ENCODE results near the gene STPG3.

STPG3 gene

GRCh38 chr9:137265496-137266161 lies 14.5 kb downstream of the STPG3 start:
- no peak for DNase-seq (ENCODE audit: low read depth, low spot score)

DNA sequence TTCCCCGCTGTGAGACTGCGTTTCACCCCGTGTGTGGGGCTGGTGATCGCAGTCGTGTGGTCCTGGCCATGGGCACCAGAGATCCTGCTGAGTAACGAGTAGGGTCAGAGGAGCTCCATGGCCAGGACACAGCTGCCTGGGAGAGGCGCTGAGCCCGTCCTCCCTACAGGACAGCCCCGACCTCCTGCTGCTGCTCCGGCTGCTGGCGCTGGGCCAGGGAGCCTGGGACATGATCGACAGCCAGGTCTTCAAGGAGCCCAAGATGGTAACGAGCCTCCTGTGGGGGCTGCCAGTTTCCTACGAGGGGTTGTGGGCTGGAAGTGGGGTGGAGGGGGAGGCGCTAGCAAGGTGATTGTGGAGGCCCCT lies 15.1 kb downstream of the STPG3 start:
- no peak for DNase-seq (ENCODE audit: low read depth, low spot score)

DNA sequence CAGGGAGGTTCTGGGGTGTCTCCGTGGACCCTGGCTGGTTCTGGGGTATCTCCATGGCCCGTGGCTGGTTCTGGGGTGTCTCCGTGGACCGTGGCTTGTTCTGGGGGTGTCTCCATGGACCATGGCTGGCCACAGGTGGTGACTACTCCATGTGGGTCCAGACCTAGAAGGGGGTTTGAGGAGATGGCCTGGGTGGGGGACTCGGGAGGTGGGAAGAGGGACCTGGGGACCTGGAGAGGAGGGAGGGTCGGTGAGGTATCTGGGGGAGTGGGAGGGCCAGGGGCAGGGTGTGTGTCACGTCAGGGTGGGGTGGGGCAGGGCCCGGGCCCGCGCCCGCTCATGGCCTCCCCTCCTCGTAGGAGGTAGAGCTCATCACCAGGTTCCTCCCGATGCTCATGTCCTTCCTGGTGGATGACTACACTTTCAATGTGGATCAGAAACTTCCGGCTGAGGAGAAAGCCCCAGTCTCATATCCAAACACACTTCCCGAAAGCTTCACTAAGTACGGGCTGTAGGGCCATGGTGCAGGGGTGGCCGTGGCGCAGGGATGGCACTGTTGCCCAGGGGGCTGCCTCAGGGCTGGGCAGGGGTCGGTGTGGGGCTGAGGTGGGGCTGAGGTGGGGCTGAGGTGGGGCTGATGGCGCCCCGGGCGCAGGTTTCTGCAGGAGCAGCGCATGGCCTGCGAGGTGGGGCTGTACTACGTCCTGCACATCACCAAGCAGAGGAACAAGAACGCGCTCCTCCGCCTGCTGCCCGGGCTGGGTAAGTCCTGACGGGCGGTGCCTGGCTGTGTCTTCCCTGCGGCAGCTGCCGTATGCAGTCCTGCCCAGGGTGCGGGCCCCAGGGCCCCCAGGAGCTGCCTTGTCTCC lies 15.7 kb downstream of the STPG3 start:
- DNase-seq (ENCODE audit: low read depth, low spot score): no peak

DNA sequence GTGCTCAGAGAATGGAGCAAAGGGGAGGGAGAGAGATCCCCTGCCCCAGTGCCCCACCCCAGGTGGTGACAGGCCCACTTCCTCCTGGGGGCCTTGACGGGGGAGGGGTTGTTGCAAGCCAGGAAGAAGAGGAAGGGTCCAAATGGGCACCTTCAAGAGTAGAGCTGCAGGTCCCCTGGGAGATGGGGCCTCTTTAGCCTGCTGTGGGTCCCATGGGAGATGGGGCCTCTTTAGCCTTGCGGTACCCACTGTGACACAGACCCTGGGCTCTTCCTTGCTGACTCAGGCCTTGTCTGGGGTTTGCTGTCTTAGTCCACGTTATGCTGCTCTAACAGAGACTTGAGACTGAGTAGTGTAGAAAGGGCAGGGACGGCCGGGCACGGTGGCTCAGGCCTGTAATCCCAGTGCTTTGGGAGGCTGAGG lies 16.9 kb downstream of the STPG3 start:
- DNase-seq (ENCODE audit: low read depth, low spot score): no peak

DNA sequence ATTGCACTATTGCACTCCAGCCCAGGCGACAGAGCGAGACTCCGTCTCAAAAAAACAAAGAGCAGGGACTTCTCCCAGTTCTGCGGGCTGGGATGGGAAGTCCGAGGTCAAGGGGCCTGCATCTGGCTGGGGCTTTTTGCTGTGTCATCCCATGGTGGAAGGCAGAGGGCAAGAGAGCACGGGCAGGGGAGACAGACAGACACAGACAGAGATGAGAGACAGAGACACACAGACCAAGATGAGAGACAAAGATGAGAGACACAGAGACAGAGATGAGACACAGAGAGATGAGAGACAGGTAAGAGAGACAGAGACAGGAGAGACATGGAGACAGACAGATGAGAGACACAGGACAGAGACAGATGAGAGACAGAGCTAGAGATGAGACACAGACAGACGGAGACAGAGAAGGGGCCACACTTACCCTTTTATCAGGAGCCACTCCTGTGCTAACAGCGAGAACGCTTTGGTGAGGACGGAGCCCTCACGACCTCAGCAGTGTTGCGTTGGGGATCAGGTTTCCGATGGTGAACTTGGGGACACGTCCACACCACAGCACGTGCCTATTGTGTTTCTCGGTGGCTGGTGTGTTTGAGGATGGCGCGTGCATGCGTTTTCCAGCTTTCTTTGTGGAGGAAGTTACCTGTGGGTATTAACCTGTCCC lies 17.6 kb downstream of the STPG3 start:
- no peak for DNase-seq (ENCODE audit: low read depth, low spot score)

DNA sequence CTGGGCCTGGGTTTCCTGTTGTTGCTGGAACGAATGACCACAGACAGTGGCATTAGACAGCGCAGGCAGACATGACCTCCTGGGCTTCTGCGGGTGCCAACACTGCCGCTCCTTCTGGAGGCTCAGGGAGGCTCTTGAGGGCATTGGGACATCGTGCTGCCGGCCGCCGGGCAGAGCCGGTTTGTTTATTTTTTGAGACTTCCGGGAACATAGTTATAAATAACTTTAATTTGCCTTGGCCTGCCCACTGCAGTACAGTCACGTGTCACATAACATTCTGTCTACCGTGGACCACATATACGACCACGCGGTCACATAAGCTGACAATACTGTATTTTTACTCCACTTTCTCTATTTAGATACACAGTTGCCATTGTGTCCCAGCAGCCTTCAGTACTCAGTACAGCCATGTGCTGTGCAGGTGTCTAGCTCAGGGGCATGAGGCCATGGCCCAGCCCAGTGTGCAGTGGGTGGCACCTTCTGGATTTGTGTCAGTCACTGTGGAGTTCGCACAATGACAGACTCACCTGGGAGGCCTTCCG lies 18.2 kb downstream of the STPG3 start:
- DNase-seq (ENCODE audit: low read depth, low spot score): no peak

DNA sequence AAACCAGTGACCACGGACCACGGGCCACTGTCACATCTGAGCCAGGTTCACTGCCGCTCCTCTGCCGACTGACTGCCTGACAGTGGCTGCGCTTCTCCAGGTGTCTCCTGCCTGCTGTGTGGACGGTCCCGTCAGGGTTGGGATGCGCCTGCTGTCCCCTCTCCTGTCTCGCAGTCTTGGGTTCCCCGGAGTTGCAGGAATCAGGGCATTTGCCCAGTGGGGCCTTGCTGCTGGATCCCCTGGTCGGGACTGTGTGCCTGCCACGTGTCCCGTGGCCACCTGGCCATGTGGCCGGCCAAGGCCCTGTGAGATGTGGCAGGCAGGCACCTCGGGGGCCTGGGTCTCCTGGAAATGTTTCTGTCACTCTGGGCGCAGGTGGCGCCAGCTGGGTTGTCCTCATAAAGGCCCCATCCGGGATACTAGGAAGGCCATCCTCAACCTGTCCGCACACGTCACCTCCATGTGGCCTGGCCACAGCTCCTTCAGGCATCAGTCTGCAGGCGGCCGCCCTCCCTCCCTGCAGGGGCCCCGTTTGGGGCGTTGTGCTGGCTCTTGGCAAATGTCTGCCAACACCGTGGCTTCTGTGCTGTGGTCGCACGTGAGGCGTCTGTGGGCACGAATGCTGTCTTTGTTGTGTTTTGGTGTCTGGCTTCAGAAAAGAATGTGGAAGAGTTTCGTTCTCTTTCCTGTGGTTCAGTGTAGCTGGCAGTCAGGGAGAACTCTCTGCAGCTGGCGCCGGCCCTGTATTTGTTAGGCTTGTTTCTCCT lies 20.0 kb downstream of the STPG3 start:
- DNase-seq (ENCODE audit: low read depth, low spot score): peak; percentile 82

- DNase-seq (ENCODE audit: low read depth, low spot score): no peak
Observed at GRCh38 chr9:137271696-137272076, 20.6 kb downstream of the STPG3 start.

DNA sequence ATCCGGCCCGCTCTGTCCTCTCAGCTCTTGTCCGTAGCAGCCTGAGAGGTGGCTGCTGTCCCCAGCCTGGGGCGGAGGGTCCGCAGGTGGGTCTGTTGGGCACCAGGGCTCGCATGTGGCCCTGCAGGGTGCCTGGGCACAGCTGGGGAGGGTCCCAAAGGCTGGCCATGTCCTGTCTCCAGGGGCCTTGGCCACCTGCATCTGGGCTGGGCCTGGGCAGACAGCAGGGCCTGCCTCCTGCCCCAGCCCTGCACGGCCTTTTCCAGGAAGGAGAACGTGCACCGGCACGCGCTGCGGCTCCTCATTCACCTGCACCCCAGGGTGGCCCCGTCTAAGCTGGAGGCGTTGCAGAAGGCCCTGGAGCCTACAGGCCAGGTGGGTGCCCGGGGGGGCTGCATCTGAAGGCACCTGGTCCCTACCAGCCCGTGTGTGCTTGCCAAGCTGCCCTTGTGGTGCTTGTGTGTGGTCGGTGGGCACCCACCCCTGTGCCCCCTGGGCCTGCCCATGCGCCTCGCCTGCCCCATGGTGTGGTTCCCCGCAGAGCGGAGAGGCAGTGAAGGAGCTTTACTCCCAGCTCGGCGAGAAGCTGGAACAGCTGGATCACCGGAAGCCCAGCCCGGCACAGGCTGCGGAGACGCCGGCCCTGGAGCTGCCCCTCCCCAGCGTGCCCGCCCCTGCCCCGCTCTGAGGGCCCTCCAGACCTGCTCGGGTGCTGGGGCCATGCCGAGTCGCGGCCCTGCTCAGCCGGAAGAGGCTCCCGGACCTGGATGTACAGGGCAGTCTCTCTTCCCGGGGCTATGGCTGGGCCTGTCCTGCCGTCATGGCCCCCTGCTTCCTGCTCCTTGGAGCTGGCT lies 21.4 kb downstream of the STPG3 start:
- DNase-seq (ENCODE audit: low read depth, low spot score): no peak

- DNase-seq (ENCODE audit: low read depth, low spot score): no peak
Observed at GRCh38 chr9:137273095-137273490, 22.0 kb downstream of the STPG3 start.

GRCh38 chr9:137273611-137274320 lies 22.7 kb downstream of the STPG3 start:
- DNase-seq (ENCODE audit: low read depth, low spot score): peak; percentile 0

GRCh38 chr9:137275203-137275587 lies 24.1 kb downstream of the STPG3 start:
- no peak for DNase-seq (ENCODE audit: low read depth, low spot score)

DNA sequence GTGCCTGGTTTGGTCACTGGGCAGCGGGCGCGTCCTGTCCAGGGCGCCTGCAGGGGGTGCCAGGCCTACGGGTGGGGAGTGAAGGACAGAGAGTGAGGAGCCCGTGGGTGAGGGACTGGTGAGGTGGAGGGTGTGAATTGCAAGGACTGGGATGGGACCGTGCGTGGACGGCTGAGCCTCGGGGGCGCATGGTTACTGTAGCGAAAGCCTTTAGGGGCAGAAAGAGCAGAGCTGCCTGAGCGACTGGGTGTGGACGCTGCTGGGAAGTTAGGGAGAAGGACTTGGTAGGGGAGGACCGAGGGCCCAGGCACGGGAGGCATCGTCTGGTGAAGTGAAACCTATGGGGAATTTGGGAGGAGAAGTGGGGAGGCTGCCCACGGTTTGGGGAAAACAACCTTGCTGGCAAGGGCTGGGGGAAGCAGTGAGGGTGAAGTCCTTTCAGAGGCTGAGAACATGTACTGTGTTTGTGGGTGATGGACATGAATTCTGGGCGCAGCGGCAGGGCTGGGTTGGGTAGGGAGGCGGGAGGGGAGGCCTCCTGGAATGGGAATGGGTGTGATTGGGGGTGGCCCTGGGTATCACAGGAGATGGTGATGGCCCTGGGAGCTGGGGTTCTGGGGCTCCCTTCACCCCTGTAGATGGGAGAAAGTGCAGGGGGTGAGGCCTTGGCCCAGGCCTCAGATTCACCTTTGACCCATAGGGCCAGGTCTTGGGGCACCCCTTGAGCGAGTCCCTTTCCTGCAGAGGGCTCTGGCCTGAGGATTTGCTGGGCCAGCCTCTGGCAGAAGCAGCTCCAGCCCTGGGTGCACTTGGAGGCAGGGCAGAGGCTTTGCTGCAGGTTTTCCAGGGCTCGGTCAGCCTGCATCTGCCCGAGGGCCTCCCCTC lies 24.7 kb downstream of the STPG3 start:
- DNase-seq (ENCODE audit: low read depth, low spot score): no peak

- DNase-seq (ENCODE audit: low read depth, low spot score): peak; percentile 68
Observed at GRCh38 chr9:137276473-137277328, 25.6 kb downstream of the STPG3 start.

DNA sequence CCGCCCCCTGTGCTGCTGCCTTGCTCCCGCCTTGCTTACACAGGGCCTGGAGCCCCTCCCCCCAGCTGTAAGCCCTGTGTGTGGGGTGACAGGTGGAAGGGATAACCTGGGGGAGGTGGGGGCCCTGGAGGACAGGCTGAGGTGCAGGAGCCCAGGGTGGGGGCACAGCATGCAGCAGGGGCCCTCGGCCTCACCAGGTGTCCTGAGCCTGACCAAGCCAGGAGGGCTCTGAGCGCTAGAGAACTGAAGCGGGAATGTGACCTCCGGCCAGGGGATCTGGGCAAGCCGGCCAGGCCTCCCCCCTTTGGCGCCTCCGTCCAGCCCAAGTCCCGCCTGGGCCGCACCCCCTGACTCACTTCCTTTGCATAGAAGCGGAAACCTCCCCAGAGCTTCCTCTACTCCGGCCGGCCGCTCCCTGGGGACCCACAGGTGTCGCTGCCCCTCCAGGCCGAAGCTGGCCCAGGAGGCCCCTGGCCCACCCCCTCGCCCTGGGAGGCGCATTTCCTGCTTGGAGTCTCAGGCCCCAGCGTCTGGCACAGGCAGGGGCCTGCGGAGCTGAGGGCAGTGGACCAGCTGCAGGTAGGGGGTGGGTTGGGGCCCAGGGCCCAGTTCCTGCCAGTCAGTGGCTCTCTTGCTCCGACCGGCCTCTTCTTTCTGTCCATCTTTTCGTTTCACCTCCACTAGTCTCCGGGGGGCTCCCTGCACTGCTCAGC lies 26.4 kb downstream of the STPG3 start, which contains the start of gene TOR4A:
TOR4A (plus strand) TSS at position 398 of the 713 bp plus-strand sequence. CDS start 964 bp downstream, outside the sequence.
- DNase-seq (ENCODE audit: low read depth, low spot score): peak; percentile 89

- peak; percentile 36 for DNase-seq (ENCODE audit: low read depth, low spot score)
Observed at GRCh38 chr9:137278061-137278701, 27.1 kb downstream of the STPG3 start.

Data from astrocyte of the hippocampus (primary cell).